OCI-M2 (cell line): ENCODE data around the gene VOPP1.
"Not testable (repeated sequence)": the region's sequence is repeated elsewhere in the genome, so short reads cannot be mapped to it uniquely, and the experiment has no call there.

Source experiments
- DNase-seq: peaks from one replicate; lab custom pipeline; 2025; ENCODE audit not compliant: unreplicated experiment; lab: John Stamatoyannopoulos, UW

Gene VOPP1, protein sequence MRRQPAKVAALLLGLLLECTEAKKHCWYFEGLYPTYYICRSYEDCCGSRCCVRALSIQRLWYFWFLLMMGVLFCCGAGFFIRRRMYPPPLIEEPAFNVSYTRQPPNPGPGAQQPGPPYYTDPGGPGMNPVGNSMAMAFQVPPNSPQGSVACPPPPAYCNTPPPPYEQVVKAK

DNA sequence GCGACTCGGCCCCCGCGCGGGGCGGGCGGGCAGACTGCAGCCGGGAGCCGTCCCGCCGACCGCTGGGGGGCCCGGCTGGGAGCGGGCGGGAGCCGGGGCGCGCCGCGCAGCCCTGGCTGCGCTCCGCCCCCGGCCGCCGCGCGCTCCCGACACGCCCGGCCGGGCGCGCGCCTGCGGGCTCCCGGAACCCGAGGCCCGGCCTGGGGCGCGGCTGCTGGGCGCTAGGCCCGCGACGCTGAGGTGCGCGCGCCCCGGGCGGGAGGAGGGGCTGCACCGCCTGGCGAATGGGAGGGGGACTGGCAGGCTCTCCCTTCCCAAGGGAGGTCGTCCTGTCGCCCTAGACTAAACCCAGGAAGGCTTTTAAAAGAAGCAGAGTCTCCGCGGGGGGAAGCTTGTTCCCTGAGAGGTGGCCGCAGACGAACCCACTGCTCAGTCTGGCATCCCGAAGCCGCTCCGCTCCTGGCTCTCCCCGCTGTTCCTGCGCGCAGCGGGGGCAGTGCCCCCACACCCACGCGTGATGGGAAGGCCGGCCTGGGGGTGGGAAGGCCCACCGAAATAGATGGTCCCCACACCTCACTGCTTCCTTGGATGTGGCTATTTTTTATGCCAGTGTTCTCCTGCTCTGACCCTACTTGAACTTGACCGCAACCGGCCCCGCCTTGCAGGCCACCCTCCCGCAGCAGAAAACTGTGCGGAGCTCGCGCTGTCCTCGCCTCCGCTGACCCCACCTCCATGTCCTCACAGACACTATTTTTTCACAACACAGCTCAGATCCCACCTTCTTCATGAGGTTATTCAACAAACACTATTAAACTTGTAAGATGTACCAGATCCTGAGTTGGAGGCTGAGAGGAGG lies at the start of gene VOPP1:
VOPP1 (minus strand) TSS at position 125 of the 856 bp plus-strand sequence. CDS start 178 bp downstream, outside the sequence.
- no peak for DNase-seq

DNA sequence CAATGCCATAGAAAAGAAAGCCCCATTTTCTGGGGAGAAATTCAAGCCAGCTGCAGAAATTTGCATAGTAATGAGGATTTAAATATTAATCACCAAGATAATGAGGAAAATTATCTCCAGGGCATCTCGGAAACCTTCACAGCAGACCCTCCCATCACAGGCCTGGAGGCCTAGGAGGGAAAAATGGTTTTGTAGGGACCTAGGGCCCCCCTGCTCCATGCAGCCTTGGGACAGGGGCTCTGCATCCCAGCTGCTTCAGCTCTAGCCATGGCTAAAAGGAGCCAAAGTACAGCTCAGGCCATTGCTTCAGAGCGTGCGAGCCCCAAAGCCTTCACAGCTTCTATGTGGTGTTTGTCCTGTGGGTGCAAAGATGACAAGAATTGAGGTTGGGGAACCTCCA lies 46.6 kb upstream of the VOPP1 start:
- no peak for DNase-seq

DNA sequence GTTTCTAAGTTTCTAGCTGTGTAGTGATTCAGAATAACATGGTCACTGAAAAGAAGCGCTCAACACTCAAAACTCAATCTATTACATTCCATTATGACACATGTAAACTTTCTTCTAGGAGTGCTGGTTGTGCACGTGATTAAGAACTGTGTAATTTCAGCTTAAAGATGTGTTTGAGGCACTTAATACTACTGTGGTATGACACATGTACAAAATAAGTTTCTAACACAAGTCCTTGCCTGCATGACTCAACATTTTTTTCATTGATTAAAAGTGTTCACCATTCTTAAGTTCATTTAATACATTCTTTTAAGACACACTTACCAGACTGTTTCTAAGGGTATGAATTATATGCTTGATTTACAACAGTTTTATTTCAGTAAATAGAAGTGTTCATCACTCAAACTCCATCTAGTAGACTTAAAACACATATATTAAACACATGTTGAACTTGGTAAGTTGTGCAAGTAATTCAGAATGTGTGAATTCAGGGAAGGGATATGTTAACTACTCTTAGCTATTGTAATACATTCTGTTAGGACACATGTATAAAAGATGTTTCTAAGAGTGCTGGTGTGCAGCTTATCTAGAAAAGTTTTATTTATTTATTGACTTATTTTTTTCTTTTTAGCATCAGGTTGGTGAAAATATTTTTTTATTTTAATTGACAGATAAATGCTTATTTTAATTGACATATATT lies 42.2 kb upstream of the VOPP1 start:
- not testable (repeated sequence) for DNase-seq

DNA sequence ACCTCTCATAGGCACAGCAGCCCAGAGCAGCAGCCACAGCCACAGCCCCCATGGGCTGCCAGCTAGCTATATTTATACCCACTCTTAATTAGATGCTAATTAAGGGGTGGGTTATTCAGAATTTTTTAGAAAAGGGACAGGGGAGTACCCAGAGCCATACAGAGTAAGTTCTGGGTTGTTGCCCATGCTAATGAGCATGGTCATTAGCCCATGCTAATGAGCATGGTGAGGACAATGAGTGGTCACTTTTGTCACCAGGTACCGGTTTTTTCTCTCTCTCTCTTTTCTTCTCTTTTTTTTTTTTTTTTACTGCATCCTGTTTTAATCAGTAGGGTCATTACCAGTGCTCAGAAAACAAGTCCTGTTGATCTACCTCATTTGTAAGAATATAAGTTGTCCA lies 37.4 kb upstream of the VOPP1 start:
- not testable (repeated sequence) for DNase-seq

DNA sequence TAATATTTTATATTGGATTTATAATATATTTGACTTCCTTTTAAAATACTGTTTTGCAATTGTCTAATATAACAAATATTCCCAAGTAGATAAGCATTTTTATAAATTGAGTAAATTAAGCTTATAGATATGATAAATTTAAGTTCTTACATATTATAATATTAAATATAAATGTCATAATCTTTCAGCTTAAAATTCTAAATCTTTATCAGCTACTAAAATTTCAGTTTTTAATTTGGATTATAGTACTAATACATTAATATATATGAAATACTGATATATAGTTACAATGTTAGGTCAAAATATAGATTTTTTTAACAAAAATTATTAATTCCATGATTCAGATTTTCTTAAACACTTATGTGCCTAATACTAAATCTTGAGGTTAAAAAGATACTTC lies 33.4 kb upstream of the VOPP1 start:
- not testable (repeated sequence) for DNase-seq

DNA sequence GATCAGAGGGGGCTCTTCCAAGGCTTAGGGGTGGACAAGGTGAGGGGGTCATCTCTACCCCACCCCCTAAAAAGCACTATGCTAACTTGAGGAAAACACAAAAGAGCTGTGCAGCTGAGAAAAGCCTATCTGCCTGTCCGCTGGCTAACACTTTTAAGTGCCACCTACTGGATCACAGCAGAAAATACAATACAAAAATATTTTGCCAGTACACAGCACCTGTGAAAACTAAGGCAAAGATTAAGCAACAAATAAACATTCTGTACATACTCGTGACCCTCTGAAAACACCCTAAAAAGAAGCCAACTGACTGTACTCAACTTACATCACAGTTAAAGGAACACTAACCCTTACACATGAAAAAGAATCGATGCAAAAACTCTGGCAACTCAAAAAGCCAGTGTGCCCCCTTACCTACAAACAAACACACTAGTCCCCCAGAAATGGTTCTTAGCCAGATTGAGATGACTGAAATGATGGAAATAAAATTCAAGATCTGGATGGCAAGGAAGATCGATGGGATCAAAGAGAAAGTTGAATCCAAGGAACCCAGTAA lies 25.7 kb upstream of the VOPP1 start:
- not testable (repeated sequence) for DNase-seq

DNA sequence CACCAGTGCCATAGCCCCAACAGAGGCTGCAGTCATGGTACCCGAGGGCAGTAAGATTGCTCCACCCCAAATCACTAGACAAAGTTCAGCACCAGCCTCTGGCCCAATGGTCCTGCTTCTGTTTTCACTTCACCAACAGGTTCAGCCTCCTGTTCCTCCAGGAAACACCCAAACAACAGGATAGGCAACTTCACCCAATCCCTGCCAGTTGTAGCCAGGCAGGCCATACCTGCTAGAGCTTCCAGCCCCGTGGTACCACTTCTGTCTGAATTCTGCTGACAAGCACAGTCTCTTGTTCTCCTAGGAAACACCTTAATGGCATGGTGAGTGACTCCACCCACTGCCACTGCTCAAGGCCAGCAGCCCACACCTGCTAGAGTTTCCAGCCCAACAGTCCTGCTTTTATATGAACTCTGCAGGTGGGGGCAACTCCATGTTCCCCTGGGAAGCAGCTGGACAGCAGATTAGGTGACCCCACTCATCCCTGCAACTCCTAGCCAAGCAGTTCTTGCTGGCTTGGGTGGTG lies 25.0 kb upstream of the VOPP1 start:
- DNase-seq: not testable (repeated sequence)

DNA sequence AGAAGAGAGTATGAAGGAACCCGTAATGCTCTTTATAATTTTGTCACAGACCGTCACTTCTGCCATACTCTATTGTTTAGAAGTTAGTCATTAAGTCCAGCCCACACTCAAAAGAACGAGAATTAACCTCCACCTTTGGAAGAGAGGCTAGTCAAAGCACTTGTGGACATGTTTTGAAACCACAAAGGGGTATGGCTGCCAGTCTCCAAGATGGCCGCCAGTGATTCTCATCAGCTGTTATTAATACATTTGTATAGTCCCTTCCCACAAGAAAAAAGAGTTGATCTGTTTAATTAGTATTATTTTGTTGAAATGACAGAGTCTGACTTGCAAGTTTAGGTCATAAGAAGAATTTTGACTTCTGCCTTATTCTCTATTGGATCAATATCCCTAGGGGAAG lies 23.2 kb upstream of the VOPP1 start:
- no peak for DNase-seq

DNA sequence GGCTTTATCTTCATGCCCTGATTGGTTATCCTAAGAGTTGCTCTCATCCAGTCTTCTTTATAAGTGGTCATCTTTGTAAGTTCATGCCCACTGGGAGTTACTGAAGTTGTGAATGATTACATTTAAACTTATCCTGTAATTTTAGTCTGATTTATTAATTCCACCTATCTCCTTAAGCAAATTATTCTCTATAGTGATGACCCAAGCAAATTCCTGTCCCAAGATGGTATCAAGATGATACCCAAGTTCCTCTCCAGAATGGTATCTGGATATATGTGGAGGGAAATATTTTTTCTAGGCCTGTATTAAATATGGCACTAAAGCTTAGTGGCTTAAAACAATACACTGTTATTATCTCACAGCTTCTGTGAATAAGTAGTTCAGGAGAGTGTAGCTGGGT lies 22.6 kb upstream of the VOPP1 start:
- DNase-seq: no peak

DNA sequence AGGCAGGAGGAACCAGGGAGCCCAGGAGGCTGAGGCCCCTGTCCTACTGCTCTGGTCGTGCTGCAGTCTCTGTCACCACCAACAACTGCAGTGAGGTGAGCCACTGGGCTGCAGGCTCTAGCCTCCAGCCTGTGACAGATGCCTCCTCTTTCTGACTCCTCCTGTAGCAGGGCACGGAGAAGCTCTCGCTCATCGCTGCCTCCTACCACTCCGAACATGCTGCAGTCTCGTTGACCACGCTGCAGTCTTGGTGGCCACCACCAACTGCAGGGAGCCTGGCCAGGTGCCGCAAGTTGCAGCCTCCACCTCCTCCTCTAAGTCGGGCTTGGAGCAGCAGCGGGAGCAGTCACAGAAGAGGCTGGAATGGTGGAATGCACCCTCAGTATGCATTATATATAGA lies 22.1 kb upstream of the VOPP1 start:
- no peak for DNase-seq

DNA sequence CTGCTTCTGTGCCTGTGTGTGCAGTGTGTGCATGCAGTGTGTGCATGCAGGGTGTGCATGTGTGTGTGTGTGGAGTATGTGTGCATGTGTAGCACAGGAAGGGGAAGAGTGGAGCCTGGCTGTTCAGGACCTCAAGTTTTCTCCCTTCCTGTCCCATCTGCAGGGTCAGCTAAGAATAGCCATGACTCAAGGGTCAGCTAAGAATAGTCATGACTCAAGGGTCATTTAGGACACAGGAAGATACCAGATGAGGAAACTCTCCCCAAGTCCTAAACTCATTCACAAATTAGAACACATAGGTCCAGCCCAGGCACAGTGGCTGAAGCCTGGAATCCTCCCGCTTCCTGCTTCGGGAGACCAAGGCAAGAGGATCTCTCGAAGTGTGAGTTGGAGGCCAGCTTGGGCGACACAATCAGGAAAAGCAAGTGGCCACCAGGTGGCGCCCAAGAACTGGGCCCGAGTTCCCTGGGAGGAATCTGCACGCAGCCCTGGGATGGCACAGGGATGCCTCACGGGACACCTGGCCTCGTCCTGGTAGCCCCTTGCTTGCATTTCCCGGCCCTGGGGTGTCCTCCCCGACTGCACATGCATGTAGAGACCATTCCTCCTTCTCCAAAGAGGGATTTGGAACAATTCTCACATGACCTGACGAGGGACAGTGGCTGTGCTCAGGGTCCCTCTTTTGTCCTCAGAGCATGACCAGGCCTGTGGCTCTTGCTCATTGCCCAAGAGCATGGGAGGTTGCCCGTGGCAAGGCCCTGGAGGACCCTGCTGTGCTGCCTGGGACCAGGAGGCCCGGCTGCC lies 21.4 kb upstream of the VOPP1 start:
- DNase-seq: no peak

DNA sequence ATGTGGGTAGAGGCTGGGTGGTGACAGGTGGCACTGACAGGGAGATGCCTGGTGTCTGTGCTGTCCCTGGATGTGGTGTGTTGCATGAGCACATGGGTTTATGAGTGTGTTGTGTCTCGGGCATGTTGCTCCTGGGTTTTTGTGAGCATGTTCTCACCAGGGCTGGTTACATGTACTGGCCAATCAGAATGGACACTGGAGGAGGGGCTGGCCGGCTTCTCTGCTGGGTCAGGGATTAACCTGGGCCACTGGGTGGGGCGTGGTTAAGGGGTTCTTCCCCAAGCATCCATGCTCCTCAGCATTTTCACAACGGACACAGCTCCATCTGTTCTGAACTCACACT lies 20.8 kb upstream of the VOPP1 start:
- no peak for DNase-seq

DNA sequence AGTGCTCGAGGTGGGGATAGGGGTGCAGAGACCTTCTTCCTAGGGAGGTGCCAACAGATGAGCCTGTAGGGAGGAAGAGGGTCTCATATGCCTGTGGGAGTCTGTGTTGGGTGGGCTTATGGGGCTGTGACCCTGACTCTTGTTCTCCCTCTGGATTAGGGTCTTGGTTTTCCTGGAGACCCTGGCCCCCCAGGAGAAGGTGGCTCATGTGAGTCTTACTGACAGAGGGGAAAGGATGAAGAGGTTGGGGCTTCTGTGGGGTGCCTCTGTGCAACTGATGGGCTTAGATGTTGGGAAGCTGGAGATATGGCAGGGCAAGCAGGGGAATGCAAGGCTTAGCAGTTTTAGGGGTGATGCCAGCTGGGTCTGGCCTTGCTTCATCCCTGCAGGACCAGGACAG lies 20.2 kb upstream of the VOPP1 start:
- DNase-seq: no peak

DNA sequence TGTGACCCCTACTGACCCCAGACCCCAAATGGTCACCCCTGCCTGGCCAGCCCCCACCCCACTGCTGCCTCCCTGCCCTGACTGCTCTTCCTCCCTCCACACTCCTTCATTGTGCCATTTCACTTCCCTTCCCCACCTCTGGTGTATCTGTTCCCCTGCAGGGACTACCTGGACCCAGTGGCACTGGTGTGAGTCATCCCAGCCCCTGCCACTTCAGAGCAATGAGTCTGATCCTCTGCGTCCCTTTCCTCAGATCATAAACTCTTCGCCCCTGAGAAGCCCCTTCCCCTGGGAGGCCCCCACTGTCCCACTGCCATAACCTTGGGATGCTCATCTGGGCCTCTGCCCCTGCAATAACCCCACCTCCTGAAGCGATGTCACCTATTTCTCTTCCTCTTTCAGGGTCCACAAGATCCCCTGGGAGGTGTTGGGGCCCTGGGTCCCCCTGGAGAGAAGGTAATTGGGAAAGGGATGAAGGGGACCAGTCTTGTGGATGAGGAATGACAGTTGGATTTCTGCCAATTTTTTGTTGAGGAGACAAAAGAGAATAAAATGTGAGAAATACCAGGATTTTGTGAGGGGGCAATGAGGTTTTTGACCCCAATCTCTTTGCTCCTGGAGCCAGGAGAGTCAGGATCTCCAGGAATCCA lies 19.1 kb upstream of the VOPP1 start:
- no peak for DNase-seq

DNA sequence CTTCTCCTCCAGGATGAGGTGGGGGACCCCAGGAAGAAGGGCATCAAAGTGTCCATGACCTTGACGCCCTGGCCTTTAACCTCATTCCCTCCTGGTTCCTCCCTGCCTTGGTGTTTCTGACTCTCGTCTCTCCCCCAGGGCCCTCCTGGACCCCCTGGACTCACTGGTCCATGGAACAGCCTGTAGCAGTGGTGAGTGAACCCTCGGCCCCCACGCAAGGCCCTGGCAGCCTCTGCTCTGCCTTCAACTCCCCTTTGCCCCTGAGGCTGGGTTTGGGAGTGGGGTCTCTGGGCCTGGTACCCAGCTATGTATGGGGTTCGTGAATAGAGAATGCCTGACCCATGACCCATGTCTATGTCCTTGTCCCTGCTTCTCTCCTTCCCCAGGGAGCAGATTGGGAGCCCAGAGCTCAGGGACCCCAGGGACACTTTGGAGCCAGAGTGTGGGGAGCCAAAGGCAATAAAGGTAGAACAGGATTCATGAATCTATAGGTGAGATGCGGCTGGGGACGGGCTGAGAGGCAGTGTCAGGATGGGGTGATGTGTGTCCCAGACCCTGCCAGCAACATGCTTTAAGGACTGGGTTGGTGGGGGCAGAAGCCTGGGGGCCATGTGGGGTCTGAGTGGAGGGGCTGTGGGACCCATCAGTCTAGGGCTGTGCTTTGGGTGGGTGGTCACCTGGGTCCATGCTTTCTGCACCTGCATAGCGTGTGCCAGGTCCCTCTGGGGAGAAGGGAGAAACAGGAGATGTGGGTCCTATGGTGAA lies 18.4 kb upstream of the VOPP1 start:
- no peak for DNase-seq

DNA sequence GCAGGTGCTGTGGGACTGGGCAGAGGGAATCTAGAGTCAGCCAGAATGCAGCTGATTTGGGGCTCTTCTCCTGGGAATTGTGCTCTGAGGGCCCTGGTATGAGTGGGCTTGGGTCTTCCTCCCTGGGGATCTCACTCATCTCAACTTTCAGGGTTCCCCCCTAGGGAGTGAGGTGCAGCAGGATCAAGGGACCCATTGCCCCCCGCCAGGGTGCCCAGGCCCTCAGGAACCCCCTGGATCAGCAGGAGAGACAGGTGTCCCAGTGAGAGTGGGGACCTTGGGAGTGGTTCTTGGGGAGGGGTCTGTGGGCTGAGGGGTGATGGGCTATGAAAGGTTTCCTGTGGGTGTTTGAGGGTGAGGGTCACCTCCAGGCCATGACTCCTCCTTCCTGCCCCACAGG lies 17.6 kb upstream of the VOPP1 start:
- DNase-seq: no peak

DNA sequence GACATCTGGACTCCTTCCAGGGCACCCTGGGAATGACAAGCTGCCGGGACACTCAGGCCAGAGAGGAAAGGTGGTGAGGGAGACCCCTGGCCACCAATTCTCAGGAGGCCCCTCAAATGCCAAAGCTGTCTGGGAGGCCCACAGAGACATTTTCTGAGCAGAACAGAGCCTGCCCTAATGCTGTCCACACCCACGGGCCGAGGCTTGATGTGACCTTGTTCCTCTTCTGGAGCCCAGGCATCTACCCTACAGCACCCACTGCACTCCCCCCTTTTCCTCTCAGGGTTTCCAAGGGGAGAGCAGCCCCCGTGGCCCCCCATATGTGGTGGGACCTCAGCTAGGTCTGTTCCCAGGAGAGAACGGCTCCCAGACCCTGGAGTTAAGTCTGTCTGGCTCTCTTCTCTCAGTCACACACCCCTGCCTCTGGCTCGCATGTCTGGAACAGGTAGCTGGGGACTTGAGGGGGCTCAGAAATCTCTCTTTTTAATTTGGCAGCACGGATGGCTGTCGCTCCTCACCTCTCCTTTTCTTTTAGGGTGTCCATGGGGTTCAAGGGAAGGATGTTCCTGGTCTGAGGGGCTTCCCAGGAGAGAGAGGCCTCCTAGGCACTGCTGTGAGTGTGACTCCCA lies 16.8 kb upstream of the VOPP1 start:
- DNase-seq: no peak

DNA sequence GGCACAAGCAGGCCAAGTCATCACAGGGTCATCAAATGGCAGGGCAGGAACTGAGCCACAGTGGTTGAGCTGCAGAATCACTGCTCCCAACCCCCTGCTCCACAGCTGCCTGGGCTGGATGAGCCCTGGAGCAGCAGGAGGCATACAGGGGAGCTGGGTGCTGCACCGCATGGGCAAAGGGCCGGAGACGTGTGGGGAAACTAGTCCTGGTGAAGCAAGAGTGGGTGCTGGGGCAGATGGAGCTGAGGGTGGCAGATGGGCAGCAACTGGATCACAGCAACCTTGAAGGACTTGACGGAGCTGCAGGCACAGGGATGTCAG lies 16.0 kb upstream of the VOPP1 start:
- no peak for DNase-seq

DNA sequence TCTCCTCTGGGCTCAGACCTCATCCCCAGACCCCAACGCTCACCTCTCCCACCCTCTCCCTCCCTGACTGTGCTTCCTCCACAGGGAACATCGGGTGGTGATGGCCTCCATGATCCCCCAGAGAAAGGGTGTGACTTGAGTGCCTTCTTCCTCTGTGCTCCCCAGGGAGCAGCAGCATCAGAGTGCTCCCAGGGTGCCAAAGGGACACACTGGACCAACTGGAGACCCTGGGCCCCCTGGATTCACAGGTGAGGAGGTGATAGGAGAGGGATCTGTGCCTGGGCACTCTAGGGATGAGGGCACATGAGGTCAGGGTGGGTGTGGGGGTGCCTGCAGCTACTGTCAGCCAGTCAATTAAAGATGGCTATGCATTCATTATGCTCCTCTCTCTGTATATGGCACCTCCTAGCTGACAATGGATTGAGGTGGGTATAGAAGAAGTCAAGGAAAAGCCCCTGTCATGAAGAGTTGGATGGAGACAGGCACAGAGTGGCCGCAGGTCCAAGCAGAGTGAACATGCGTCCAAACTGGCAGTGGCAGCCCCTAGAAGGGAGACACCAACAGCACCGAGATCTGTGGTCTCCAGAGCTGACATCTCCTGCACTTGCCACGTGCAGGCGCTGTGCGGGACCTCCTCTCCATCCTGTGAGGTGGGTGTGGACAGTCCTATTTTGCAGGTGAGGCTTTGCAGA lies 15.5 kb upstream of the VOPP1 start:
- no peak for DNase-seq
